Retina (tissue), 1 donor: ENCODE data around the gene RAD23A.
A peak's percentile ranks its signal among the peaks of the same experiment; 100 is the strongest.
"Not testable (repeated sequence)": the region's sequence is repeated elsewhere in the genome, so short reads cannot be mapped to it uniquely, and the experiment has no call there.

Source experiments
- DNase-seq: peaks from one replicate; pipeline ENCODE4 v3.0.0-alpha.2; 2016

RAD23A gene

DNA sequence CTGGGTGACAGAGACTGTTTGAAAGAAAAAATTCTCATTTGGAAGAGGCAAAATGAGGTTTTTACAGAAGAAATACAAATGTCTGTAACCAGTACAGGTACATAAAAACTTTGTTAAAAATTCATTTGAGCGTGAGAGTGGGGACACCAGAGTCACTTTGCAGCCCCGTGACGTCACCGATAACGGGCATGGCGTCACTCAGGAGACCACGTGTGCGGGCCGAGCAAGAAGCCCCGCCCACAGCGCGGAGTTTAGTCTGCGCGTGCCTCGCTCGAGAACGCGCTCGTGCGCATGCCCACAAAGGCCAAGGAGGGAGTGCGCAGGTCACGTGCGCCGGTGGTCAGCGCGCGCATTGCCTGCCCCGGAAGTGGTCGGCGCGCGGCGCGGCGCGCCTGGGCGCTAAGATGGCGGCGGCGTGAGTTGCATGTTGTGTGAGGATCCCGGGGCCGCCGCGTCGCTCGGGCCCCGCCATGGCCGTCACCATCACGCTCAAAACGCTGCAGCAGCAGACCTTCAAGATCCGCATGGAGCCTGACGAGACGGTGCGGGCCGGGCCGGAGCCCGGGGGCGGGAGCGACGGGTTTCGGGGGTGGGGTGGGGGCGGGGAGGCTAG is at the start of gene RAD23A:
TSS of gene RAD23A (plus strand) at position 384 of the 613 bp plus-strand sequence. CDS start at position 471, 87 bp downstream.
- DNase-seq, result peak; percentile 98

DNA sequence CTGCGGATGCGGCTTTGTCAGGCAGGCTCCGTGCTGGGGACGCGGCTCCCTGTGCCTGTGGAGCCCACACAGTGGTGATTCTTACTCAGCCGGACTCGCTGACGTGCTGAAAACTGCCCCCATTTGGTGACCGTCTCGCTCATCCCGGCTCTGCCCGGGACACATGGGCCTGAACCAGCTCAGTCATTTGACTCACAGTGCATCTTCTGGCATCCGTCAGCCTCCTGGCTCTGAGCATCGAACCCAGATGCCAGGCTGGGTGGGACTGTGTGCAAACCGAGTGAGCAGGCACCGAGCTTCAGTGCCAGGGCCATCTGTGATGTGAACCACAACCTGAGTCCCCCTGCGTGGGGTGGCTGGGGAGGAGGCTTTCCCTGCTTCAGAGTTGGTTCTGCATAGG is 49.2 kb upstream of the RAD23A start:
- no peak for DNase-seq

DNA sequence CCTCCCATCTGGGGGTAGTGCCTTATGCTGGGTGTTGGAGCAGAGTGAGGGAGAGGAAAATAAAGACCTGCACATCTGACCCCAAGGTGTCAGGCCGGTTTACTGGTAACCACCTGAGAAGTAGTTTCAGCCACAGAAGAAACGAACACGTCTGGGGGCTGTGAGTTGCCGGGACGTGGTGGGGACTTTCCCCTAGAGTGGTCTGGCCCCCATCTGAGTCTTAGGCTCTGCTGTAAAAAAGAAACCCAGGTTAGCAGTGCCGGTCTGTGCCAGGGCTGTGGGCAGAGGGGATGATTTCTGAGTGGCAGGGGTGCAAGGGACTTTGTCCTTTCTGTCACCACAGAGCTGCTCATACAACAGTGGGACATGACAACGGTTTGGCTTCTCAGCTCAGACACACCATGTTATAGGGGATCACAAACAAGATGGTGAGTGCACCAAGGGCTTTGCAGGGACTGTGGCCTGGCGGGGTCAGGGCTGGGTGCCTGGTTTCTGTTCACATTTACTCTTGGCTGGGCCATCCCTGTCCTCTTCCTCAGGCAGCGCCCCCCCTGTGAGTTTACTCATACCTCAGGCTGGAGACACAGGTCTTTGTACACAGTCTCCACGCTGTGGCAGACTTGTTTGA is 45.7 kb upstream of the RAD23A start:
- no peak for DNase-seq

DNA sequence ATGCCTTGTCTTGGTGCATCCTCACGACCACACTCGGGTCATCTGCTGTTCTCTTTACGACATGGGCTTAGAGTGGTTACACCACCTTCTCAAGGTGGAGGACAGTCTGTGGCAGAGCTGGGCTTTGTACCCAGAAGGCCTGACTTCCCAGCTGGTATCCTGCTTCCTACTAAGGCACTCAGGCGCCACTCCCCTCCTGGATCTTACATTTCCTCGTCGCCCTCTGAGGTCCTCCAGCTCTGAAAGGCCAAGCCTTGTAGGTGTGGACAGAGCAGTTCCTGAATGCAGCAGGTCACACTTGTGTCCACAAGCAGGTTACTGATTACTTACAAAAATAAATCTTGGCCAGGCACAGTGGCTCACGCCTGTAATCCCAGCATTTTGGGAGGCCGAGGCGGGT is 38.5 kb upstream of the RAD23A start:
- no peak for DNase-seq

DNA sequence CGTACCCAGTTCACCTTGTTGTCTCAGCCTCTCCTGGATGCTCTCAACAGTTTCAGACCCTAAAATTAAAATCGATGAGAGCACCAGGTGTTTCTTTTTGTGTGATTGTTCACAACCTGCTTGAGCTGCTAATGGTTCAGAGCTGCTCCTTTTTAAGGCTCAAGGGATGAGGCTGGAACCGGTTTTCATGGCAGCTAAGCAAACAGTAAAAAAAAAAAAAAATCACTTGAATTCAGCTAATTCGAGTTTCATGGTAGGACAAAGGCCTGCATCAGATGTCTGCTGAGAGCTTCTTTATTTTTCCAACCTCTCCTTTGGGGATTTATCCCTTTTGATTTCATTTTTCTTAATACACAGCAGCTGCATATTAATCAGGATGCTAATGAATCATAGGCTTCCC is 33.1 kb upstream of the RAD23A start:
- no peak for DNase-seq

DNA sequence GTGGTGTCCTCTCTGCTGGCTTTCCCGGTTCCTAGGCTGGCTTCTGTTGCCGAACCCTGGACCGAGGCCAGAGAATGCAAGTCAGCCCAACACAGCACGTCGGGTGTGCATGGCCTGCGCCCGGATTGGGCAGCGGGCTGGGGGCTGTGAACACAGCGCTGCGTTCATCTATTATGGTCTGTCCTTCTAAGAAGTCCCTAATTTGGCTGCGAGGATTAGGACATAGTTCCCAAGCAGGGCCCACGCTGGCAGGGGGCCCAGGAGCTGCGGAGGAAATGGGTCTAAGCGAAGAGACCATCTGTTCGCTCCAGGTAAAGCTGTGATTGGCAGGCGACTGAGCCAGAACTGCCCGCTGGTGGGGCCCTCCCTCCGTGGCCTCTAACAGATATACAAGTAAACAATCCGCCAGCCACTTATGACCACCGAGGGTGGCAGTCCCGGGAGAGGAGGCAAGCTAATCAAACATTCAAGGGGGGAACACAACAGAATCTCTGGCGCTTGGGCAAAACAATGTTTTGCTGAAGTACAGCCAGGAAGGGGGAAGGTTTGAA is 32.6 kb upstream of the RAD23A start:
- DNase-seq, result peak; percentile 64

DNA sequence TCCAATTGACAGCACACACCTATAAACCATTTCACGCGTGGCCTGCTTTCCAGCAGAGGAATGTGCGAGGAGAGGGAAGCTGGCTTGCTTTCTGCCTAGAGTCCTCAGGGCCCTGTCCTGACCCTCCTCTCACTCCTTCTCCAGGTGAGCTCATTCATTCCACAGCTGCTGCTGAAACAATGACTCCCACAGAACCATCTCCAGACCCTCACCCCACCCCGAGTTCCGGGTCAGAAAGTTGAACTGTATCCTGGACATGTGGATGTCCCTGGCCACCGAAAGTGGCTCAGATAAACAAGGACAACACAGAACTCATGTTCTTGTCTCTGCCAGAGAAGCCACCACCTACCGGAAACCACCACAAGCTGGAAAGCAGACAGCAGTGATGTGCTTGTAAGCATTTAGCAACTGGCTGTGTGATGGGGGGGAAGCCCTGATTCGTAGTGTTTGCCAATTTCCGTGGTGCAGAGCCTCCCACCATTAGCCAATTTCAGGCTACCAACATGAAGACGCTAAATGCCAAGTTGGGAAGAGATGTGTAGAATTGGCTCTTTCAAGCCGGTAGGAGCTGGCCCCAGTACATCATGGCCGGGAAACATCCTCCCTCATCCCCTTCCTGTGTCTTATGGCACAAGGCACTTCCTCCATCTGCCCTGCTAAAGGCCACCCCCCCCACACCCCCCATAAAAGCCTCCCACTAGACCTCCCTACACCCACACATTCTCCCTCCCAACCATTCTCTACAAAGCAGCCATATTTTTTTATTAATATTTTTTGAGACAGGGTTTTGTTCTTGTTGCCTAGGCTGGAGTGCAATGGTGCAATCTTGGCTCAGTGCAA is 31.6 kb upstream of the RAD23A start:
- DNase-seq, result peak; percentile 24

DNA sequence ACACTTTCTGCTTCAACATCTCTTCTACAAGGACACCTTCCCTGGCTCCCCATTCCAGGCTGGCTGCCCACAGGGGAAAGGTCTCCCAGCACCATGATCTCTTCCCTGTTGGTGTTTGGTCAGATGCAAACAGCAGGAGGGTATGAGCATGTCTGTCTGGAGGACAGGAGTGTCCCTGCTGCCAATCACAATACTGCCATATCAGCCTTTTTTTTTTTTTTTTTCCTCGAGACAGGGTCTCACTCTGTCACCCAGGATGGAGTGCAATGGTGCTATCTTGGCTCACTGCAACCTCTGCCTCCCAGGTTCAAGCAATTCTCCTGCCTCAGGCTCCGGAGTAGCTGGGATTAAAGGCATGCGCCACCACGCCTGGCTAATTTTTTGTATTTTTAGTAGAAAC is 29.8 kb upstream of the RAD23A start:
- not testable (repeated sequence) for DNase-seq

DNA sequence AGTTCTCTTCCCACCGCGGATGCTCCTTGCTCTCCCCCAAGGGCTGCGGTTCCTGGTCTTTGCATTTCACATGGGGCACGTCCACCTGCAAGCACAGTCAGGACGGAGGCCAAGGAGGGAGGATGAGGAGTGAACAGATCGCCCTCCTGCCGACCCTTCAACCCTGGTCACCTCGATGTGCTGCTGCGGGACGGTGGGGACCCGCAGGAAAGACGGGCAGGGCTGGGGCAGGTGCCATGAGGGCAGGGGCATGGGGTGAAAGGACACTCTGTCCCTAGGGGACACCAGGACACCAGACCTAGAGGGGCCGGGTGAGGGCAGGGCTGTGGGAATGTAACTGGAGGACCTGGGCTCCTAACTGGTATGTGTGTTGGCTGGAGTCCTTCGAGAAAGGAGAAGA is 27.4 kb upstream of the RAD23A start:
- no peak for DNase-seq

DNA sequence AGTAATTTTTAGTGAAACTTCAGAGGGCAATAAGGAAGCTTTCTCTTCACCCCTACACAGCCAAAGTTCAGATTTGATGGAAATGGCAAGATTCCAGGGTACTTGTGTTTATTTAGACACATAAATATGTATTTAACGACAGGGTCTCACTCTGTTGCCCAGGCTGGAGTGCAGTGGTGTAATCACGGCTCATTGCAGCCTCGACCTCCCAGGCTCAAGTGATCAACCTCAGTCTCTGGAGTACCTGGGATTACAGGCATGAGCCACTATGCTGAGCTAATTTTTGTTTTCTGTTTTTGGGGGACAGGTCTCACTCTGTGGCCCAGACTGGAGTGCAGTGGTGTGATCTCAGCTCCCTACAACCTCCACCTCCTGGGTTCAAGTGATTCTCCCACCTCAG is 24.6 kb upstream of the RAD23A start:
- DNase-seq, result no peak

DNA sequence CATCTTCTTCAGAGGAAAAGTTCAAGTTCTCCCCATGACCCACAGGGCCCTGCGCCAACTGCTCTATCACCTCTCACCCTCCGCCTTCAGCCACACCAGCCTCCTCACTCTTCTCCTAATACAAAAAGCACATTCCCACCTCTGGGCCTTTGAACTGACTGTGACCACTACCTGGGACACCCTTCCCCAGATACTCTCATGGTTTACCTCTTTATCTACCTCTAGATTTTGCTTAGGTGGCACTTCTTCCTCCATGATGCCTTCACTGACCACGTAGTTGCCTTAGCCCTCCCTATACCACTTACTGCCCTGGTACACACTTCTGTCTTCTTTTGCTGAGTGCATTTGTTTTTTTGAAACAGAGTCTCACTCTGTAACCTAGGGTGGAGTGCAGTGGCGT is 22.7 kb upstream of the RAD23A start:
- no peak for DNase-seq

DNA sequence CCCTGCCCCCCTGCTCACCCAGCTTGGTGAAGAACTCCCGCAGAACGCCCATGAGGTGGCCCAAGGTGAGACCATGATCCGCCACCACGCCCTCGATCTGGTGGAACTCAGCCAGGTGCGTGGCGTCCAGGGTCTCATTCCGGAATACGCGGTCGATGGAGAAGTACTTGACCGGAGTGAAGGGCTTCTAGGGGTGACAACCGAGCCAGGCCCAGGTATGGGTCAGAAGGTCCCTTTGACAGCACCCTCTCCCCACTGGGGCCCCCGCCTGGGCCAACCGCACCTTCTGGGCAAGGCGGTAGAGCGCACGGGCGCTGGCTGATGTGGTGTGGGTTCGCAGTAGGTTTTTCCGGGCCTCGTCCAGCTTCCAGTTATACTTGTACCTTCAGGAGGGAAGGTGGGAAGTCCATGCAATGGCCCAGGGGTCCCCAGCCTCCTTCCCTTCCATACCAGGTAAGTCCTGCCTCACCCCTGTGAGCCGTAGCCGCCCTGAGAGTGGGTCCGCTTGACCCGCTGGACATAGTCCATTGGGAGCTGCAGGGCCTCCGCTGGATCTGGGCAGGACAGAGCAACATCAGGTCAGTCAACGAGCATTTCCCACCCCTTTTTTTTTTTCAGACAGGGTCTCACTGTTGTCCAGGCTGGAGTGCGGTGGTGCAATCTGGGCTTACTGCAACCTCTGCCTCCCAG is 20.9 kb upstream of the RAD23A start:
- no peak for DNase-seq

DNA sequence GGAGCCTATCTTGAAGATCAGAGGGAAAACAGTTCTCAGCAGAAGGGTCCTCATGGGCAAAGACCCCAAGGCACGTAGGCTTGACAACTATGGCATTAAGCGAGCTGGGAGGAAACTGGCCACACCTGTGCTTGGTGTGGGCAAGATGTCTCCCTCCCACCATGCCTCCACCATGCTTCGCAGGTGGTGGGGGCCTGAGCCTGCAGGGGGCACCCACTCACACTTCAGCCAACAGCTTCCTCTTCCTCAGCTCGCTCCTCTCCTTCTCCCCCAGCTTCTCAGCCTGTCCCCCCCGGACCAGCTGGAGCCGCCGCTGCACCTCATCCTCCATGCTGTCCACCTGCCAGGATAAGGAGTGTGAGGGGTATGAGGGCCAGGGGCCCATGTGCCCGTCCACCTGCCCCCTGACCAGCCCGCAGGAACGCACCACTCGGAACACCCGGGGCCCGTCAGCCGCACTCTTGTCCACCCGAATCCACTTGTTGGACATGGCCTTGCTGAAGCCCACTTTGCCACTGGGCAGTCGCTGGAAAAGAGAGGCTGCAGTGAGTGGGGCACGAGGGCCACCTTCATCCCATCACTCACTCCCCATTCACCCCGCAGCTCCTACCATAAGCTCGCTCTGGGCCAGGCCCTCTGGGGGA is 15.5 kb upstream of the RAD23A start:
- DNase-seq, result no peak

DNA sequence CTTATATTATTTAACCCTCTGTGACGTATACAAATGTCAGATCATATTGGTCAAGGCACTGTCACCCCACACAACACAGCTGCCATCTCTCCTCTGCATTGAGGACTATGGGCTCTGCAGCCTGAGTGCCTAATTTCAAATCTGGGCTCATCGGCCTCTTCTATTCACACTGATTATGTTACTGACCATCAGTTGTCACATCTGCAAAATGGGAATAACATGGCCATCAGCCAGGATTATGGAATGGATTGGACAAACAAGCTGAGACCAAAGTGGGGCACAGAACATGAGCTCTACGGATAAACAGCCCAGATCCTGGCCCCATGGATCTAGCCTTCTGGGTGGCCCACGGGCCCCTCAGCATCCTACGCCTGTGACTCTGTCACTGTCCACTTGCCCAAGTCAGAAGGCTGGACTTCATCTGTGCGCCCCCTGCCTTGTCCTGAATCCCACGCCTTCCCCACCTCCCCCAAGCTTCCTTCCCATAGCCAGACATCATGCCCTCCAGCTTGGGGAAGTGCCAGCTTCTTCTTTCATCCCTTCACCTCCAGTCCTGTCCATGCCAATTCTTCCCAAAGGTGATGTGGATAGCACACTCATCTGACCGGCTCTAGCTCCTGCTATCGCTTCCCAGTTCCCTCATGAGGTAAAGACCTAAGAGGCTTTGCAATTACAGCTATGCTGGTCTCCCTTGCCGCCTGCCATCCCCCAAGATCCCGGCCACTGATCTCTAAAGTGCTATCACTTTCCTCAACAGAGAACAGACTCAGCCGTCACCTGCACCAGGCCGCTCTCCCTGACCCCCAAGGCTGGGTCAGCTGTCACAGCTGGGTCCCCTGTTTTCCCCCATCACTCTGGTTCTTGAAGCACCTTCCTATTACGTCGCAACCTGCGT is 13.0 kb upstream of the RAD23A start:
- no peak for DNase-seq

DNA sequence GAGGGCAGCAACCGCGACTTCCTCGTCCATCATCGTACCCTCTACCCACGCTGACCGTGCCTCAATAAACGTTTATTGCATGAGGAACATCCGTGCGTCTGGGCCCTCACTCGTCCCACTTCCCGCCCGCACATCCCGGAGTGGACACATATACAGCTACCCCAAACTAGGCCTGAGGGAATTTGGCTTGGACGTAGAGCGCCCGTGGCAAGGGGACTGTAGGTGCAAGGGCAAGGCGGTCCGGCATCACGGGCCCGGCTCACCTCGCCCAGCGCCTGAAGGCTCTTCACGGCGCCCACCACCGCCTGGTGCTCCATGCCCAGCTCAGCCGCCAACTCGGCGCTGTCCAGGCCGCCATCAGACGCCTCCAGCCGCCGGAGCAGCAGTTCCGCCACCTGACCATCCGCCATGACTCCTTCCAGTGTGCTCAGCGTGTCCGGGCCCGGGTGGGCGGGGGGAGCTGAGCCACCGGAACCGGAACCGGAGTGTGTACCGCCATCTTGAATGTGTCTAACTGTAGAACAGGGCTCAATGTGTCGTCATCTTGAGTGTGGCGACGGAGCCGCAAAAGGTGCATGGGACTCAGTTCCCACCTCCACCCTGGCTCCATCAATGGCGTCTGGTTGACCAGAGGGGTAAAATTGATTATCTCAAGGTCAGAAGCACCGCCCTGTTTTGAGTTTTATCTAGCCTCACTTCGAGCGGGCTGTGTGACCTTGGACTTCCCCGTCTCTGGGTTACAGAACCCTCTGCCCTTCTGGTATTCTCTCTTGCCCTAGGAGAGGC is 12.2 kb upstream of the RAD23A start, which contains the start of gene FARSA:
TSS of gene FARSA (minus strand) at position 425 of the 786 bp plus-strand sequence. CDS start at position 410, 15 bp downstream.
- peak; percentile 92 for DNase-seq

DNA sequence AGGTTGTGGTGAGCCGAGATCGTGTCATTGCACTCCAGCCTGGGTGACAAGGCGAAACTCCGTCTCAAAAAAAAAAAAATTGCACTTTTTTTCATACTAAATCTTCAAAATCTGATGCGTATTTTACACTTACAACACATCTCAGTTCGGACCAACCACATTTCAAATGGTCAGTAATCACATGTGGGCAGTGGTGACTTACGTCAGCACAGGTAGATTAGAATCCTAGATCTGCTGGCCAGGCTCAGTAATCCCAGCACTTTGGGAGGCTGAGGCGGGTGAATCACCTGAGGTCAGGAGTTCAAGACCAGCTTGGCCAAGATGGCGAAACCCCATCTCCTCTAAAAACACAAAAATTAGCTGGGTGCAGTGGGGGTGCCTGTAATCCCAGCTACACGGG is 10.6 kb upstream of the RAD23A start:
- DNase-seq, result no peak

DNA sequence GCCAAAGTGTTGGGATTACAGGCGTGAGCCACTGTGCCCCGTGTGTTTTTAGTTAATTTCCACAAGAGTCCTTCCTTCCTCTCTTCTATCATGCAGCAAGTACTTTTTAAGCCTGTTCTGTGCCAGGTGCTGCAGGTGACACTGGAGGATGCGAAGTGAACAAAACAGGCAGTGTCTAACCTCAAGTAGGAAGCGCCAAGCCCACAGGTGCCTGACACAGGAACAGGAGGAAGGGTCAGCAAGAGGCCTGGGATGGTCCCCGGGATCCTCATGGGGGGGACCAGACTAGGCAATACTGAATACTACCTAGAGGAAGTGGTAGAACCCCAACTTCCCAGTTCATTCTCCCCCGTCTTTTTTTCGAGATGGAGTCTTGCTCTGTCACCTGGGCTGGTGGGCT is 9.1 kb upstream of the RAD23A start:
- no peak for DNase-seq

DNA sequence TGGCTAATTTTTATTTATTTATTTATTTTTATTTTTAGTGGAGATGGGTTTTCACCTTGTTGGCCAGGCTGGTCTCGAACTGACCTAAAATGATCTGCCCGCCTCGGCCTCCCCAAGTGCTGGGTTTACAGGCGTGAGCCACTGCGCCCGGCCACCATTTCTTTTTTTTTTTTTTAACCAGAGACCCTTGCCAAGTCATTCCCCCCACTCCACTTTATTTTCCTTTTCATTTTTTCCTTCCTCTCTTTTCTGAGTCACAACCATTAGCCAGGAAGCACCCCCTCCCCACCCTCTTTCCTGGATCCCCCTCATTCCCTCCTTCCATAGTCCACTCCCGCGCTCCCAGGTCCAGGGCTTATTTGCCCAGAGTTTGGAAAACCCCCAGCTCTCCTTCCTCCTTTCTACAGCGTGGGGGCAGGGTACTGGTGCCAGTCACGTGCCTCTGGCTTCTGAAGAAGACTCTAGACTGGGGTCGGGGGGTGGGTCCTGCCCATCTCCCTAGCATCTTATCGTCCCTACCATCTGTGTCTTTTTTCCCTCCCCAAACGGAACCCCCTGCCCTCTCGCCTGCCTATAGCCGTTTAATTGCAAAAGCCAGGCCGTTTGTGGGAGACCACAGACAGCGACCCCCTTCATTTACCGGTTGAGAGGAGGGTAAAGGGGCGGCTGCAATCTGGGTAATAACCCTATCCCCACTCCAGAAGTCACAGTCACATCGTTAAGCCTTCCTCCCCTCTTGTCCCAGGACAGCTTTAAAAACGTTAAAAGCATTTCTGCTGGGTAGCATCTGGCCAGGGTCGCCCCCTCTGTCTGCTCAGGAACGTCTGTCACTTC is 8.4 kb upstream of the RAD23A start:
- DNase-seq, result no peak

DNA sequence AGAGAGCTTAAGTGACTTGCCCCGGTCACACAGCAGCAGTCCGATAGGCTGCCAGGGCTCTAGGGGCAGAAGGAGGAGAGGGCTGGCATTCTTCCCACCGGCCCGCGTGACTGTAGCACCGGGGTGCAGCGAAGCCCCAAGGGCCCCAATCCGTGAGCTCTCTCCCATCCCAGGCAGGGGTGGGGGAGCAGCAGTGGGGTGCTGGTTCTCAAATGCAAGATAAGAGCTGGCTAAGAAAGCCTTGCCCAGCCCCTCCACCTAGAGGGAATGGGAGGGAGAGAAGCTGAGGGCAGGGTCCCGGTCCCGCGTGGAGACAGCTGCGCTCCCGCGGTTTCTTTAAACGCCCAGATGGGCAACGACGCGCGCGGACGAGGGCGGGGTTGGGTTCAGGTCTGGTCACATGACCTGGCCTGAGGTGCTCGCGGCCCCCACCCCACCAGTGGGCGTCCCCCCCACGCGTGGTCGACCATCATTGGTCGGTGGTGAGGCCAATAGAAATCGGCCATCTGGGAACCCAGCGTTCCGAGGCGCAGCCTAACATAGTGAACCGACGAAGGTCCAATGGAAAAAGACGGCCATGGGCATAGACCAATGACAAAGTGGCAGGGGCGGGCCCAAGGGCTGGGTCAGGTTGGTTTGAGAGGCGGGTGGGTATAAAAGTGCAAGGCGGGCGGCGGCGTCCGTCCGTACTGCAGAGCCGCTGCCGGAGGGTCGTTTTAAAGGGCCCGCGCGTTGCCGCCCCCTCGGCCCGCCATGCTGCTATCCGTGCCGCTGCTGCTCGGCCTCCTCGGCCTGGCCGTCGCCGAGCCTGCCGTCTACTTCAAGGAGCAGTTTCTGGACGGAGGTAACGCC is 7.5 kb upstream of the RAD23A start, which contains the start of gene CALR:
TSS of gene CALR (plus strand) at position 683 of the 852 bp plus-strand sequence. CDS start at position 754, 71 bp downstream.
- DNase-seq, result peak; percentile 99
